AG20443 (cell line): ENCODE results near the gene VPS18.
A peak's percentile ranks its signal among the peaks of the same experiment; 100 is the strongest.

Experiments used
- DNase-seq: peaks from one replicate; pipeline ENCODE4 v3.0.0; 2012; ENCODE audit warnings: low spot score, mixed read lengths

The VPS18 gene

GRCh38 chr15:40936709-40937666 lies 42.7 kb downstream of the VPS18 start:
- no peak for DNase-seq

- no peak for DNase-seq
Measured at GRCh38 chr15:40937762-40938535, 43.7 kb downstream of the VPS18 start.

GRCh38 chr15:40938536-40938870 lies 44.3 kb downstream of the VPS18 start:
- no peak for DNase-seq

- no peak for DNase-seq
Measured at GRCh38 chr15:40940296-40940801, 46.1 kb downstream of the VPS18 start.

- no peak for DNase-seq
Measured at GRCh38 chr15:40941068-40941527, 46.8 kb downstream of the VPS18 start.

GRCh38 chr15:40941528-40942336 lies 47.5 kb downstream of the VPS18 start:
- peak; percentile 96 for DNase-seq

- no peak for DNase-seq
Measured at GRCh38 chr15:40942337-40942854, 48.1 kb downstream of the VPS18 start.

- no peak for DNase-seq
Measured at GRCh38 chr15:40942878-40943277, 48.6 kb downstream of the VPS18 start.

- DNase-seq: no peak
Measured at GRCh38 chr15:40943764-40944365, 49.6 kb downstream of the VPS18 start.

- no peak for DNase-seq
Measured at GRCh38 chr15:40944510-40945296, 50.5 kb downstream of the VPS18 start.

GRCh38 chr15:40948706-40949473 lies 54.6 kb downstream of the VPS18 start:
- DNase-seq: no peak

GRCh38 chr15:40949756-40950207 lies 55.5 kb downstream of the VPS18 start:
- no peak for DNase-seq

- no peak for DNase-seq
Measured at GRCh38 chr15:40951764-40952163, 57.5 kb downstream of the VPS18 start.

- DNase-seq: no peak
Measured at GRCh38 chr15:40952301-40952900, 58.2 kb downstream of the VPS18 start.

GRCh38 chr15:40952901-40953712 lies 58.9 kb downstream of the VPS18 start, which contains the start of gene CHAC1:
CHAC1 (plus strand) TSS chr15:40953471; CDS start chr15:40953584, 113 bp downstream.
- DNase-seq: peak; percentile 100
